Hepatocyte (in vitro differentiated cells): ENCODE measurements around the gene TMEFF2.

Source experiments
- EZH2 ChIP-seq: fragments of 200-600 bp; sonication (generic); IDR thresholded peaks from 2 replicates; pipeline ENCODE4 v1.6.1; 2016; ENCODE audit warnings: antibody characterized with exemption, mild to moderate bottlenecking, borderline replicate concordance
- EZH2phosphoT487 ChIP-seq: fragments of 200-600 bp; sonication (generic); IDR thresholded peaks from one replicate; pipeline ENCODE4 v1.6.1; 2018; ENCODE audit warnings: antibody characterized with exemption, mild to moderate bottlenecking, low read depth, moderate library complexity; ENCODE audit not compliant: unreplicated experiment, severe bottlenecking
- TF ChIP-seq, protein P1 (sequence below): fragments of 200-600 bp; sonication (generic); IDR thresholded peaks from 2 replicates; pipeline ENCODE4 v1.5.1; 2016; ENCODE audit warnings: antibody characterized with exemption, mild to moderate bottlenecking; ENCODE audit not compliant: poor library complexity

DNA sequence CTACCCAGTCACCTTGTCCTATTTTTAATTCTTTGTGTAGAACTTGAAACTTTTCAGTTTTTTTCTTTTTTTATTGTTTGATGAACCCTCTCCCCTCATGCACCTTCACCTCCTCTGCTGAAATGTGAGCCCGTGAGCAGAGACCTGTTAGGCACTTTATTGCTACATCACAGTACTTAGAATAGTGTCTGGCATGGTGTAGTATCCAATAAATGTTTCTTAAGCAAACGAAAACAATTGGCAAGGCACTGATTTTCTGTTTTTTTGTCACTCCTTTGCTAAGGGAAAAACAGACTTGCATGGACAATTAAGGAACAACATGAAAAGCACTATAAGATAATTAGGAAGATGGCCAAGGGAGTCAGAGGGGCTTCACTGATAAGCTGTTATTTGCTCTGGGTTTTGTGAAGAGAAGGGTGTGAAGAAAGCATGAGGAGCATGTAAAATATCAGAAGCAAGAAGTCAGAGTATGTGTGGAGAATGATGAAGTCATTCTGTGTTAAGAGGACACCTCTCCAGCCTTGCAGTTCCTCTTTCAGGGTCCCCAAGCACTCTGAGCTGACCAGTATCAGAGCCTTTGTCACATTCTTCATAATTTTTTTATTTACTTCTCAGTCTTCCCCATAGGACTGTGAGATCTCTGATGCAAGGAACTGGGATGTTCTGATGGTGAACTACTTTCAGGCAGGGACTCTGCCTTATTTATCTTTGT is 248.1 kb downstream of the TMEFF2 start:
- TF ChIP-seq, protein P1, sequence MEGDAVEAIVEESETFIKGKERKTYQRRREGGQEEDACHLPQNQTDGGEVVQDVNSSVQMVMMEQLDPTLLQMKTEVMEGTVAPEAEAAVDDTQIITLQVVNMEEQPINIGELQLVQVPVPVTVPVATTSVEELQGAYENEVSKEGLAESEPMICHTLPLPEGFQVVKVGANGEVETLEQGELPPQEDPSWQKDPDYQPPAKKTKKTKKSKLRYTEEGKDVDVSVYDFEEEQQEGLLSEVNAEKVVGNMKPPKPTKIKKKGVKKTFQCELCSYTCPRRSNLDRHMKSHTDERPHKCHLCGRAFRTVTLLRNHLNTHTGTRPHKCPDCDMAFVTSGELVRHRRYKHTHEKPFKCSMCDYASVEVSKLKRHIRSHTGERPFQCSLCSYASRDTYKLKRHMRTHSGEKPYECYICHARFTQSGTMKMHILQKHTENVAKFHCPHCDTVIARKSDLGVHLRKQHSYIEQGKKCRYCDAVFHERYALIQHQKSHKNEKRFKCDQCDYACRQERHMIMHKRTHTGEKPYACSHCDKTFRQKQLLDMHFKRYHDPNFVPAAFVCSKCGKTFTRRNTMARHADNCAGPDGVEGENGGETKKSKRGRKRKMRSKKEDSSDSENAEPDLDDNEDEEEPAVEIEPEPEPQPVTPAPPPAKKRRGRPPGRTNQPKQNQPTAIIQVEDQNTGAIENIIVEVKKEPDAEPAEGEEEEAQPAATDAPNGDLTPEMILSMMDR, result no peak
- no peak for TF ChIP-seq EZH2
- TF ChIP-seq EZH2phosphoT487, result no peak
